GM12875 (cell line): ENCODE results near the gene MLF1.
A peak's percentile ranks its signal among the peaks of the same experiment; 100 is the strongest.

ENCODE experiments used
- H3K4me3 ChIP-seq: one replicate; pipeline ENCODE4 v1.5.1; 2011; ENCODE audit warnings: low read depth, low read length, control low read depth
- CTCF ChIP-seq: IDR thresholded peaks from 2 replicates; pipeline ENCODE4 v1.5.1; 2011; ENCODE audit warnings: low read depth, mild to moderate bottlenecking, control low read depth, inconsistent platforms, low read length, moderate library complexity, borderline replicate concordance; ENCODE audit not compliant: insufficient read depth

MLF1 gene

GRCh38 chr3:158570999-158571702, at the start of gene MLF1:
MLF1 (plus strand) TSS chr3:158571194; CDS start chr3:158571301, 107 bp downstream.
- peak within 1 kb of the TSS; percentile 23 for H3K4me3 ChIP-seq

GRCh38 chr3:158522221-158523136, 48.5 kb upstream of the MLF1 start:
- no peak overlapping the region for H3K4me3 ChIP-seq
- TF ChIP-seq CTCF, result no peak

More at GRCh38 chr3:158570999-158571702, at the start of gene MLF1:
- no peak for TF ChIP-seq CTCF

- no peak for TF ChIP-seq CTCF
- H3K4me3 ChIP-seq, result no peak overlapping the region
Measured at GRCh38 chr3:158528076-158528674, 42.8 kb upstream of the MLF1 start.

- TF ChIP-seq CTCF, result no peak
- H3K4me3 ChIP-seq, result no peak overlapping the region
Measured at GRCh38 chr3:158531334-158531733, 39.7 kb upstream of the MLF1 start.

GRCh38 chr3:158532099-158532734, 38.8 kb upstream of the MLF1 start:
- no peak overlapping the region for H3K4me3 ChIP-seq
- TF ChIP-seq CTCF, result peak; percentile 33; the same call in 1 of the 2 replicates

DNA sequence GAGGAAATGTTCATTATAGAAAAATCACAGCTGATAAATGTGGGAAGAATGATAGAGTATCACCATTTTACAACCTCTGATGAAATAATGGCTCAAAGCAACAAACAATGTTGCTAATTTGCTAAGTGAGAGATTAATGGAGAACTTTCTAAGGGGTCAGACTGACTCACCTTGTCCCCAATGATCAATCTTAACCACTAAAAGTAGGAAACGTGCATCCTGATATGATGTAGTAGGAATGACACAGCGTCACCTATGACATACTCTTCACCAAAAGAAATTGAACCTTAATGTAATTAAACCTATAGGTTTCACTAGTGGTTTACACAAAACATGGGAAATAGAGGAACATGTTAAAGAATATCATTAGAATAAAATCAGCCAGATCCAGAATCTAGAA, 35.1 kb upstream of the MLF1 start:
- no peak for TF ChIP-seq CTCF
- H3K4me3 ChIP-seq, result no peak overlapping the region
